HepG2 (cell line): ENCODE data around the gene PLEKHG2. TPM values are rescaled to one million over a fixed set of nuclear protein-coding genes. Genes with fewer than 3 reads are reported as not detected.

Experiments used
- AGO1 ChIP-seq: fragments of 200-400 bp; formaldehyde crosslinking; IDR thresholded peaks from 2 replicates; pipeline ENCODE4 v1.6.1; 2017; ENCODE audit warnings: mild to moderate bottlenecking, low read depth, low read length, moderate library complexity; ENCODE audit not compliant: poor library complexity, severe bottlenecking
- ATF7-NPFF ChIP-seq: sonication (generic); formaldehyde crosslinking; IDR thresholded peaks from 2 replicates; pipeline ENCODE4 v1.8.1; 2023; ENCODE audit warnings: mild to moderate bottlenecking, low read depth, missing genetic modification reagents, moderate library complexity
- CC2D1A ChIP-seq: sonication (generic); formaldehyde crosslinking; IDR thresholded peaks from 2 replicates; pipeline ENCODE4 v1.8.1; 2023; ENCODE audit warnings: mild to moderate bottlenecking, missing genetic modification reagents
- CENPX ChIP-seq: sonication (generic); formaldehyde crosslinking; IDR thresholded peaks from 2 replicates; pipeline ENCODE4 v1.9.0; 2021; ENCODE audit warnings: mild to moderate bottlenecking, missing genetic modification reagents, moderate library complexity
- CREM ChIP-seq, 2 experiments: sonication (generic) in 1 of 2; formaldehyde crosslinking in 1 of 2; IDR thresholded peaks; 2 replicates each; pipeline versions ENCODE4 v1.4.0 to v1.6.1; 2016 to 2020; ENCODE audit warnings: antibody characterized with exemption in 1 of 2, mild to moderate bottlenecking in 1 of 2, missing genetic modification reagents in 1 of 2
- HDAC1 ChIP-seq: sonication (generic); formaldehyde crosslinking; IDR thresholded peaks from 2 replicates; pipeline ENCODE4 v1.5.1; 2020; ENCODE audit warnings: mild to moderate bottlenecking, missing genetic modification reagents
- HMGXB3 ChIP-seq: sonication (generic); formaldehyde crosslinking; IDR thresholded peaks from 2 replicates; pipeline ENCODE4 v1.4.0; 2020; ENCODE audit warnings: missing genetic modification reagents, borderline replicate concordance
- MAX ChIP-seq: IDR thresholded peaks from 2 replicates; pipeline ENCODE4 v1.6.1; 2012; ENCODE audit warnings: inconsistent platforms
- MIER2 ChIP-seq: IDR thresholded peaks from 2 replicates; pipeline ENCODE4 v1.6.1; 2016; ENCODE audit warnings: missing biosample characterization, missing genetic modification reagents
- MTA1 ChIP-seq: sonication (generic); formaldehyde crosslinking; IDR thresholded peaks from 2 replicates; pipeline ENCODE4 v1.4.0; 2020; ENCODE audit warnings: missing genetic modification reagents, mild to moderate bottlenecking, borderline replicate concordance
- MZF1 ChIP-seq: sonication (generic); formaldehyde crosslinking; IDR thresholded peaks from 2 replicates; pipeline ENCODE4 v1.8.1; 2023; ENCODE audit warnings: mild to moderate bottlenecking, missing genetic modification reagents, borderline replicate concordance
- RXRB ChIP-seq: IDR thresholded peaks from 2 replicates; pipeline ENCODE4 v1.6.1; 2016; ENCODE audit warnings: borderline replicate concordance, missing genetic modification reagents, missing compliant biosample characterization
- SMYD3 ChIP-seq: sonication (generic); formaldehyde crosslinking; IDR thresholded peaks from 2 replicates; pipeline ENCODE4 v1.8.1; 2023; ENCODE audit warnings: mild to moderate bottlenecking, missing genetic modification reagents
- ZFP36L1 ChIP-seq: sonication (generic); formaldehyde crosslinking; IDR thresholded peaks from 2 replicates; pipeline ENCODE4 v1.8.0; 2022; ENCODE audit warnings: mild to moderate bottlenecking, missing genetic modification reagents, moderate library complexity
- ZNF234 ChIP-seq: sonication (generic); formaldehyde crosslinking; conservative IDR thresholded peaks from 2 replicates; pipeline ENCODE4 v1.5.1; 2020; ENCODE audit warnings: mild to moderate bottlenecking, missing genetic modification reagents
- ZNF275 ChIP-seq: sonication (generic); formaldehyde crosslinking; IDR thresholded peaks from 2 replicates; pipeline ENCODE4 v1.8.0; 2022; ENCODE audit warnings: missing genetic modification reagents, mild to moderate bottlenecking, inconsistent platforms, borderline replicate concordance
- ZNF83 ChIP-seq: sonication (generic); formaldehyde crosslinking; IDR thresholded peaks from 2 replicates; pipeline ENCODE4 v1.4.0; 2020; ENCODE audit warnings: missing genetic modification reagents, mild to moderate bottlenecking, borderline replicate concordance
- polyA plus RNA-seq, 8 experiments: library from polyadenylated mRNA; depleted of rRNA in 3 of 8; stranded (reverse) in 7 of 8; unstranded in 1 of 8; fragments of >200 nt; fragmentation: Illumina TruSeq in 4 of 8; extraction: Trizol in 4 of 8; gene quantifications; 2 replicates each; pipeline versions ENCODE4 v1.2.1 to v1.2.3, GENCODE V29; 2011 to 2016; ENCODE audit warnings: low read depth in 4 of 8, missing spikeins in 1 of 8, mixed read lengths in 1 of 8; ENCODE audit not compliant: insufficient read depth in 1 of 8
- total RNA-seq, 5 experiments: library from RNA; depleted of rRNA; stranded (reverse); fragments of >200 nt; fragmentation: Illumina TruSeq; extraction: Trizol; gene quantifications; 2 replicates each; pipeline ENCODE4 v1.2.3, GENCODE V29; 2016; ENCODE audit warnings: low read depth in 1 of 5
- TF ChIP-seq, protein P1 (sequence below), 2 experiments: fragments of 450-650 bp in 1 of 2; sonication (generic) in 1 of 2; formaldehyde crosslinking; IDR thresholded peaks; 2 replicates each; pipeline versions ENCODE4 v1.5.0 to v1.8.0; 2020 to 2022; ENCODE audit warnings: mild to moderate bottlenecking in 1 of 2, missing genetic modification reagents in 1 of 2
- TF ChIP-seq, protein P2 (sequence below): sonication (generic); formaldehyde crosslinking; IDR thresholded peaks from 2 replicates; pipeline ENCODE4 v1.4.0; 2020; ENCODE audit warnings: mild to moderate bottlenecking, missing genetic modification reagents

Gene PLEKHG2
- total and polyA plus RNA-seq, 2 of the 13 experiments (the other 11 are each of a cell fraction or from before 2014, with no cell fraction given): 3.6 to 6.8 TPM

- peak; percentile 30 for TF ChIP-seq AGO1
- no peak for TF ChIP-seq ZNF234 (CRISPR knock-in tag)
- TF ChIP-seq CC2D1A (CRISPR knock-in tag): no peak
- TF ChIP-seq, protein P1, sequence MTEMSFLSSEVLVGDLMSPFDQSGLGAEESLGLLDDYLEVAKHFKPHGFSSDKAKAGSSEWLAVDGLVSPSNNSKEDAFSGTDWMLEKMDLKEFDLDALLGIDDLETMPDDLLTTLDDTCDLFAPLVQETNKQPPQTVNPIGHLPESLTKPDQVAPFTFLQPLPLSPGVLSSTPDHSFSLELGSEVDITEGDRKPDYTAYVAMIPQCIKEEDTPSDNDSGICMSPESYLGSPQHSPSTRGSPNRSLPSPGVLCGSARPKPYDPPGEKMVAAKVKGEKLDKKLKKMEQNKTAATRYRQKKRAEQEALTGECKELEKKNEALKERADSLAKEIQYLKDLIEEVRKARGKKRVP (CRISPR knock-in tag; IDR thresholded peaks at IDR 0.05): no peak
- TF ChIP-seq, protein P2, sequence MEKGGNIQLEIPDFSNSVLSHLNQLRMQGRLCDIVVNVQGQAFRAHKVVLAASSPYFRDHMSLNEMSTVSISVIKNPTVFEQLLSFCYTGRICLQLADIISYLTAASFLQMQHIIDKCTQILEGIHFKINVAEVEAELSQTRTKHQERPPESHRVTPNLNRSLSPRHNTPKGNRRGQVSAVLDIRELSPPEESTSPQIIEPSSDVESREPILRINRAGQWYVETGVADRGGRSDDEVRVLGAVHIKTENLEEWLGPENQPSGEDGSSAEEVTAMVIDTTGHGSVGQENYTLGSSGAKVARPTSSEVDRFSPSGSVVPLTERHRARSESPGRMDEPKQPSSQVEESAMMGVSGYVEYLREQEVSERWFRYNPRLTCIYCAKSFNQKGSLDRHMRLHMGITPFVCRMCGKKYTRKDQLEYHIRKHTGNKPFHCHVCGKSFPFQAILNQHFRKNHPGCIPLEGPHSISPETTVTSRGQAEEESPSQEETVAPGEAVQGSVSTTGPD (CRISPR knock-in tag): no peak
- TF ChIP-seq ZNF275: no peak
- TF ChIP-seq RXRB (CRISPR knock-in tag): no peak
- peak; percentile 47; the same call in 1 of the 2 replicates for TF ChIP-seq MAX
- 0 out of 2 replicates have a peak, but pooled peaks have one; percentile 25 for TF ChIP-seq ZNF83 (CRISPR knock-in tag)
- TF ChIP-seq CREM (IDR thresholded peaks at IDR 0.05): peak; percentile 51; the same call in 1 of the 2 replicates
- TF ChIP-seq CREM (CRISPR knock-in tag; IDR thresholded peaks at IDR 0.05): no peak
- TF ChIP-seq MZF1 (CRISPR knock-in tag): no peak
- TF ChIP-seq ATF7-NPFF: 0 out of 2 replicates have a peak, but pooled peaks have one; percentile 34
- no peak for TF ChIP-seq CENPX (CRISPR knock-in tag)
- no peak for TF ChIP-seq ZFP36L1 (CRISPR knock-in tag)
- TF ChIP-seq HDAC1 (CRISPR knock-in tag): no peak
- TF ChIP-seq MIER2 (CRISPR knock-in tag): no peak
- no peak for TF ChIP-seq MTA1 (CRISPR knock-in tag)
- no peak for TF ChIP-seq SMYD3
- TF ChIP-seq HMGXB3 (CRISPR knock-in tag): no peak
Observed at GRCh38 chr19:39430675-39431593, 18.5 kb downstream of the PLEKHG2 start (continued).
